Measurements from ENCODE around the gene C15orf40.
A peak's percentile ranks its signal among the peaks of the same experiment; 100 is the strongest.
"Not testable (repeated sequence)": the region's sequence is repeated elsewhere in the genome, so short reads cannot be mapped to it uniquely, and the experiment has no call there.

The C15orf40 gene

GRCh38 chr15:82950746-82951370, 60.6 kb downstream of the C15orf40 start:
- DNase-seq = no peak

GRCh38 chr15:82950295-82950694, 61.1 kb downstream of the C15orf40 start:
- DNase-seq = no peak

GRCh38 chr15:82946155-82946701, 65.2 kb downstream of the C15orf40 start:
- no peak for DNase-seq

GRCh38 chr15:82945326-82945725, 66.1 kb downstream of the C15orf40 start:
- DNase-seq = no peak

GRCh38 chr15:82944821-82945220, 66.6 kb downstream of the C15orf40 start:
- peak; percentile 36 for DNase-seq

- no peak for DNase-seq
These were observed 67.4 kb downstream of the C15orf40 start for GRCh38 chr15:82944056-82944455.

- no peak for DNase-seq
These were observed 68.3 kb downstream of the C15orf40 start for GRCh38 chr15:82943176-82943575.

- peak; percentile 43 for DNase-seq
These were observed 68.7 kb downstream of the C15orf40 start for GRCh38 chr15:82942691-82943090.

- not testable (repeated sequence) for DNase-seq
These were observed 71.8 kb downstream of the C15orf40 start for GRCh38 chr15:82939678-82940077.

All from fibroblast of upper back skin (primary cell).